GM18498 (cell line): Measurements from ENCODE around the gene SMS.
"Not testable (repeated sequence)": the region's sequence is repeated elsewhere in the genome, so short reads cannot be mapped to it uniquely, and the experiment has no call there.

Experiments
- ATAC-seq: cut with Tn5 transposase; IDR thresholded peaks from one replicate; pipeline ENCODE4 v1.9.1; 2021; ENCODE audit warnings: mild to moderate bottlenecking, moderate library complexity; ENCODE audit not compliant: unreplicated experiment

The SMS gene

GRCh38 chrX:21950557-21950956 is 10.0 kb downstream of the SMS start:
- not testable (repeated sequence) for ATAC-seq

GRCh38 chrX:21952624-21953023 is 12.1 kb downstream of the SMS start:
- no peak for ATAC-seq

- not testable (repeated sequence) for ATAC-seq
These were observed 12.8 kb downstream of the SMS start for GRCh38 chrX:21953195-21953830.

GRCh38 chrX:21955403-21956189 is 15.1 kb downstream of the SMS start:
- no peak for ATAC-seq

GRCh38 chrX:21956783-21957182 is 16.3 kb downstream of the SMS start:
- ATAC-seq, result no peak

- ATAC-seq, result no peak
These were observed 17.7 kb downstream of the SMS start for GRCh38 chrX:21958187-21958586.

- no peak for ATAC-seq
These were observed 18.4 kb downstream of the SMS start for GRCh38 chrX:21958916-21959315.

- no peak for ATAC-seq
These were observed 19.0 kb downstream of the SMS start for GRCh38 chrX:21959362-21960051.

- no peak for ATAC-seq
These were observed 20.3 kb downstream of the SMS start for GRCh38 chrX:21960569-21961541.

- no peak for ATAC-seq
These were observed 21.9 kb downstream of the SMS start for GRCh38 chrX:21962361-21962760.

GRCh38 chrX:21963269-21963668 is 22.8 kb downstream of the SMS start:
- no peak for ATAC-seq

GRCh38 chrX:21963731-21964405 is 23.4 kb downstream of the SMS start:
- no peak for ATAC-seq

GRCh38 chrX:21966866-21967265 is 26.4 kb downstream of the SMS start:
- ATAC-seq, result no peak

- ATAC-seq, result no peak
These were observed 27.8 kb downstream of the SMS start for GRCh38 chrX:21968333-21968732.

GRCh38 chrX:21970326-21970725 is 29.8 kb downstream of the SMS start:
- no peak for ATAC-seq

- ATAC-seq, result no peak
These were observed 31.5 kb downstream of the SMS start for GRCh38 chrX:21972046-21972445.

- no peak for ATAC-seq
These were observed 32.2 kb downstream of the SMS start for GRCh38 chrX:21972721-21973120.

- no peak for ATAC-seq
These were observed 33.0 kb downstream of the SMS start for GRCh38 chrX:21973321-21974010.

GRCh38 chrX:21974011-21974385 is 33.5 kb downstream of the SMS start:
- ATAC-seq, result peak; percentile 86

GRCh38 chrX:21975242-21975641 is 34.7 kb downstream of the SMS start:
- no peak for ATAC-seq
